GM23338 (cell line): ENCODE data around the gene STAC. TPM values are rescaled to one million over a fixed set of nuclear protein-coding genes. Genes with fewer than 3 reads are reported as not detected.

Experiments
- ATAC-seq: fragments of 200-7000 bp; cut with Tn5 transposase; 3 replicates; pipeline ENCODE4 v1.9.1; 2020
- DNase-seq: peaks from one replicate; pipeline ENCODE4 v3.0.0-alpha.2; 2015; ENCODE audit warnings: low spot score
- H2AFZ ChIP-seq: fragments of 200-600 bp; sonication (generic); 2 replicates; pipeline ENCODE4 v1.8.0; 2016; ENCODE audit warnings: antibody characterized with exemption, mild to moderate bottlenecking, moderate library complexity
- H3F3A ChIP-seq: fragments of 200-600 bp; sonication (generic); replicated peaks from 2 replicates; pipeline ENCODE4 v1.8.0; 2017; ENCODE audit warnings: antibody characterized with exemption, mixed run types, low read depth
- H3K27ac ChIP-seq: fragments of 200-600 bp; sonication (generic); 2 replicates; pipeline ENCODE4 v1.6.1; 2016; ENCODE audit warnings: low read depth
- H3K27me3 ChIP-seq: fragments of 200-600 bp; sonication (generic); 2 replicates; pipeline ENCODE4 v1.8.0; 2016; ENCODE audit warnings: mild to moderate bottlenecking, mixed run types, moderate library complexity; ENCODE audit not compliant: insufficient read depth
- H3K36me3 ChIP-seq: fragments of 200-600 bp; sonication (generic); 2 replicates; pipeline ENCODE4 v1.8.0; 2016; ENCODE audit warnings: mild to moderate bottlenecking; ENCODE audit not compliant: insufficient read depth
- H3K4me1 ChIP-seq: fragments of 200-600 bp; sonication (generic); 2 replicates; pipeline ENCODE4 v1.8.0; 2016; ENCODE audit warnings: mild to moderate bottlenecking, moderate library complexity; ENCODE audit not compliant: insufficient read depth
- H3K4me2 ChIP-seq: fragments of 200-600 bp; sonication (generic); 2 replicates; pipeline ENCODE4 v1.7.1; 2017; ENCODE audit warnings: mixed run types
- H3K4me3 ChIP-seq: fragments of 200-600 bp; sonication (generic); 2 replicates; pipeline ENCODE4 v1.6.1; 2016; ENCODE audit warnings: mixed run types
- H3K79me2 ChIP-seq: fragments of 200-600 bp; sonication (generic); replicated peaks from 2 replicates; pipeline ENCODE4 v1.8.0; 2017; ENCODE audit warnings: mild to moderate bottlenecking; ENCODE audit not compliant: insufficient read depth
- H3K9me2 ChIP-seq: fragments of 200-600 bp; sonication (generic); 2 replicates; pipeline ENCODE4 v1.8.0; 2017; ENCODE audit not compliant: insufficient read depth
- H4K20me1 ChIP-seq: fragments of 200-600 bp; sonication (generic); replicated peaks from 2 replicates; pipeline ENCODE4 v1.8.0; 2017; ENCODE audit warnings: mild to moderate bottlenecking; ENCODE audit not compliant: insufficient read depth
- H3K27ac Mint-ChIP-seq: 2 replicates; pipeline ENCODE4 v1.8.0; 2020; ENCODE audit warnings: inconsistent platforms, mild to moderate bottlenecking, moderate library complexity, mixed read lengths
- H3K27me3 Mint-ChIP-seq: 3 replicates; pipeline ENCODE4 v1.8.0; 2022; ENCODE audit warnings: low read depth, mild to moderate bottlenecking, moderate library complexity, mixed read lengths, inconsistent platforms; ENCODE audit not compliant: insufficient read depth, poor library complexity
- H3K36me3 Mint-ChIP-seq: 3 replicates; pipeline ENCODE4 v1.8.0; 2021; ENCODE audit warnings: low read depth, mild to moderate bottlenecking, inconsistent platforms, moderate library complexity, mixed read lengths
- H3K4me1 Mint-ChIP-seq: 3 replicates; pipeline ENCODE4 v1.8.0; 2020; ENCODE audit warnings: mild to moderate bottlenecking, inconsistent platforms, mixed read lengths
- H3K4me3 Mint-ChIP-seq: 3 replicates; pipeline ENCODE4 v1.8.0; 2021; ENCODE audit warnings: moderate library complexity, mild to moderate bottlenecking, inconsistent platforms, mixed read lengths
- H3K9me3 Mint-ChIP-seq: 3 replicates; pipeline ENCODE4 v1.8.0; 2020; ENCODE audit warnings: moderate library complexity, mild to moderate bottlenecking, inconsistent platforms, mixed read lengths
- CREB1 ChIP-seq: fragments of 250-450 bp; sonication (Bioruptor Pico); IDR thresholded peaks from 2 replicates; pipeline ENCODE4 v1.5.0; 2020; ENCODE audit warnings: low read depth, mild to moderate bottlenecking, moderate library complexity
- ETS1 ChIP-seq: IDR thresholded peaks from 2 replicates; pipeline ENCODE4 v1.6.1; 2016; ENCODE audit warnings: antibody characterized with exemption
- EZH2 ChIP-seq: fragments of 200-600 bp; sonication (generic); IDR thresholded peaks from one replicate; pipeline ENCODE4 v1.8.0; 2017; ENCODE audit warnings: antibody characterized with exemption, mild to moderate bottlenecking, low read depth; ENCODE audit not compliant: unreplicated experiment
- EZH2phosphoT487 ChIP-seq: fragments of 200-600 bp; sonication (generic); IDR thresholded peaks from one replicate; pipeline ENCODE4 v1.8.1; 2018; ENCODE audit warnings: antibody characterized with exemption; ENCODE audit not compliant: unreplicated experiment
- JUNB ChIP-seq: IDR thresholded peaks from one replicate; pipeline ENCODE4 v1.6.1; 2016; ENCODE audit warnings: antibody characterized with exemption; ENCODE audit not compliant: unreplicated experiment
- STAT1 ChIP-seq: IDR thresholded peaks from one replicate; pipeline ENCODE4 v1.6.1; 2016; ENCODE audit warnings: antibody characterized with exemption; ENCODE audit not compliant: unreplicated experiment
- ZNF331 ChIP-seq: fragments of 250-450 bp; sonication (Bioruptor Pico); IDR thresholded peaks from 2 replicates; pipeline ENCODE4 v1.5.0; 2020; ENCODE audit warnings: low read depth, mild to moderate bottlenecking, moderate library complexity
- ZNF462 ChIP-seq: fragments of 250-450 bp; sonication (Bioruptor Pico); IDR thresholded peaks from 2 replicates; pipeline ENCODE4 v1.5.0; 2020; ENCODE audit warnings: mild to moderate bottlenecking, moderate library complexity
- polyA plus RNA-seq: library from polyadenylated mRNA; unstranded; fragments of >200 nt; fragmentation: Nextera tagmentation; extraction: Ambion mirVana; gene quantifications from 2 replicates; pipeline ENCODE4 v1.2.1, GENCODE V29; 2016
- total RNA-seq: library from RNA; depleted of rRNA; stranded (reverse); fragments of >200 nt; shearing (Covaris generic); gene quantifications from 2 replicates; pipeline ENCODE4 v1.2.3, GENCODE V29; 2014

STAC gene
- total and polyA plus RNA-seq, 2 experiments from 2014 or later: 5.6 to 22.9 TPM

GRCh38 chr3:36434687-36435426 lies 54.6 kb downstream of the STAC start:
- H3K79me2 ChIP-seq: no peaks in the 10 kb centered on the region
- H3K9me3 Mint-ChIP-seq: no peaks in the 10 kb centered on the region
- H3F3A ChIP-seq: no peaks in the 10 kb centered on the region
- H3K27ac ChIP-seq: no peak overlapping the region
- H3K36me3 Mint-ChIP-seq: no peaks in the 10 kb centered on the region
- H3K4me2 ChIP-seq: no peak overlapping the region
- no peak overlapping the region for H2AFZ ChIP-seq
- no peak overlapping the region for H3K4me3 Mint-ChIP-seq
- H3K4me1 ChIP-seq: no peaks in the 10 kb centered on the region
- H3K27me3 Mint-ChIP-seq: no peaks in the 10 kb centered on the region
- DNase-seq (no peak), ATAC-seq (no peak)
- no peaks in the 10 kb centered on the region for H3K36me3 ChIP-seq
- H3K9me2 ChIP-seq: 0 out of 2 replicates have a peak, but pooled peaks cover 3% of the 10 kb centered on the region
- no peaks in the 10 kb centered on the region for H3K27me3 ChIP-seq
- H3K4me1 Mint-ChIP-seq: no peaks in the 10 kb centered on the region
- TF ChIP-seq JUNB: no peak
- TF ChIP-seq ZNF331 (CRISPR knock-in tag): no peak
- TF ChIP-seq ETS1: no peak
- no peak overlapping the region for H3K27ac Mint-ChIP-seq
- H3K4me3 ChIP-seq: no peak overlapping the region
- H4K20me1 ChIP-seq: peaks cover 6% of the 10 kb centered on the region; the same call in 1 of the 2 replicates

GRCh38 chr3:36443028-36443686 lies 62.9 kb downstream of the STAC start:
- Histone ChIP-seq H3K4me3 (no peak overlapping the region), H3K4me1 (no peaks in the 10 kb centered on the region; the same call in 1 of the 2 replicates), H4K20me1 (peaks cover 4% of the 10 kb centered on the region; the same call in 1 of the 2 replicates), H3K79me2 (no peaks in the 10 kb centered on the region), H3K9me2 (peaks cover 7% of the 10 kb centered on the region; the same call in 1 of the 2 replicates), H3K27ac (no peak overlapping the region), H3K27me3 (no peaks in the 10 kb centered on the region), H3F3A (no peaks in the 10 kb centered on the region), H2AFZ (no peak overlapping the region), H3K4me2 (no peak overlapping the region), H3K36me3 (no peaks in the 10 kb centered on the region; the same call in 1 of the 2 replicates)
- no peak for DNase-seq
- Mint-ChIP-seq H3K27me3 (peaks cover 2% of the 10 kb centered on the region), H3K4me3 (no peak overlapping the region), H3K9me3 (no peaks in the 10 kb centered on the region), H3K4me1 (no peaks in the 10 kb centered on the region), H3K36me3 (peaks cover 7% of the 10 kb centered on the region), H3K27ac (peak overlapping the region; percentile 58; the same call in 1 of the 2 replicates)
- ATAC-seq: no peak
- TF ChIP-seq ZNF331 (CRISPR knock-in tag) (no peak), EZH2 (no peak), CREB1 (CRISPR knock-in tag) (no peak), STAT1 (no peak), EZH2phosphoT487 (no peak), JUNB (no peak), ETS1 (no peak), ZNF462 (CRISPR knock-in tag) (no peak)
